Measurements from ENCODE around the gene MTX1. TPM values are rescaled to one million over a fixed set of nuclear protein-coding genes. Genes with fewer than 3 reads are reported as not detected.
A peak's percentile ranks its signal among the peaks of the same experiment; 100 is the strongest.

Gene MTX1
- total RNA-seq, 2 experiments from 2014 or later = 43.9 to 70.2 TPM

- peak overlapping the region; percentile 65 for H3K4me2 ChIP-seq (ENCODE audit: low read length)
- BruUV-seq (replicated peaks) = no TSS peak
- H3K79me2 ChIP-seq (ENCODE audit: insufficient read depth, low read depth, low read length) = no peaks in the 10 kb centered on the region
- no peak overlapping the region for H3K27ac ChIP-seq (ENCODE audit: low read depth, low read length, poor library complexity, severe bottlenecking)
- intact Hi-C loops (cut with micrococcal nuclease; ENCODE audit: unreplicated experiment) = no loop called here
- ChIA-PET POLR2A (interaction anchor here (1.8 kb wide), 1 partner anchor 13 kb away, joined by 8 read pairs; the partner anchor contains the start of gene KRTCAP2), CTCF (ENCODE audit: unreplicated experiment) (interaction anchor here (1.2 kb wide), 1 partner anchor 11 kb away, joined by 5 read pairs; no protein-coding TSS in a partner anchor)
- H2AFZ ChIP-seq (ENCODE audit: low read length) = peak overlapping the region; percentile 44; the same call in 1 of the 2 replicates
- H3K9me3 ChIP-seq (ENCODE audit: low read length) = no peaks in the 10 kb centered on the region
- peaks cover 20% of the 10 kb centered on the region for H3K4me1 ChIP-seq (ENCODE audit: insufficient read depth, low read length, poor library complexity, severe bottlenecking)
- no peak overlapping the region for H3K4me3 ChIP-seq (ENCODE audit: low read depth, low read length, poor library complexity, severe bottlenecking)
- H3K9me2 ChIP-seq (ENCODE audit: insufficient read depth, low read length) = no peaks in the 10 kb centered on the region
- H4K20me1 ChIP-seq (ENCODE audit: insufficient read depth, low read length) = no peaks in the 10 kb centered on the region
- H3K36me3 ChIP-seq (ENCODE audit: insufficient read depth, low read length) = no peaks in the 10 kb centered on the region
- TF ChIP-seq CTCF (conservative IDR thresholded peaks at IDR 0.05; ENCODE audit: low read length) (no peak), EZH2phosphoT487 (IDR thresholded peaks at IDR 0.05; ENCODE audit: borderline replicate concordance, low read depth, low read length) (no peak)
- no peak for DNase-seq (ENCODE audit: low spot score)
These were observed 22.3 kb upstream of the MTX1 start for GRCh38 chr1:155186067-155186793.

GRCh38 chr1:155186794-155187455 is 21.6 kb upstream of the MTX1 start:
- Histone ChIP-seq H3K9me2 (ENCODE audit: insufficient read depth, low read length) (no peaks in the 10 kb centered on the region), H4K20me1 (ENCODE audit: insufficient read depth, low read length) (no peaks in the 10 kb centered on the region), H3K27ac (ENCODE audit: low read depth, low read length, poor library complexity, severe bottlenecking) (no peak overlapping the region), H3K9me3 (ENCODE audit: low read length) (no peaks in the 10 kb centered on the region), H3K4me1 (ENCODE audit: insufficient read depth, low read length, poor library complexity, severe bottlenecking) (peaks cover 20% of the 10 kb centered on the region), H3K36me3 (ENCODE audit: insufficient read depth, low read length) (no peaks in the 10 kb centered on the region), H3K4me2 (ENCODE audit: low read length) (no peak overlapping the region), H2AFZ (ENCODE audit: low read length) (no peak overlapping the region), H3K79me2 (ENCODE audit: insufficient read depth, low read depth, low read length) (no peaks in the 10 kb centered on the region), H3K4me3 (ENCODE audit: low read depth, low read length, poor library complexity, severe bottlenecking) (no peak overlapping the region)
- POLR2A ChIA-PET = no interaction called here
- BruUV-seq (replicated peaks) = no TSS peak
- no peak for DNase-seq (ENCODE audit: low spot score)
- intact Hi-C loops (cut with micrococcal nuclease; ENCODE audit: unreplicated experiment) = no loop called here
- TF ChIP-seq EZH2phosphoT487 (IDR thresholded peaks at IDR 0.05; ENCODE audit: borderline replicate concordance, low read depth, low read length) = no peak
- CTCF ChIA-PET (ENCODE audit: unreplicated experiment) = no interaction called here

- peaks cover 20% of the 10 kb centered on the region for H3K4me1 ChIP-seq (ENCODE audit: insufficient read depth, low read length, poor library complexity, severe bottlenecking)
- no TSS peak for BruUV-seq (replicated peaks)
- intact Hi-C loops (cut with micrococcal nuclease; ENCODE audit: unreplicated experiment) = no loop called here
- no peak for DNase-seq (ENCODE audit: low spot score)
- POLR2A ChIA-PET = no interaction called here
- H2AFZ ChIP-seq (ENCODE audit: low read length) = no peak overlapping the region
- H3K4me2 ChIP-seq (ENCODE audit: low read length) = no peak overlapping the region
- no peak overlapping the region for H3K4me3 ChIP-seq (ENCODE audit: low read depth, low read length, poor library complexity, severe bottlenecking)
- no peaks in the 10 kb centered on the region for H4K20me1 ChIP-seq (ENCODE audit: insufficient read depth, low read length)
- TF ChIP-seq CTCF (conservative IDR thresholded peaks at IDR 0.05; ENCODE audit: low read length) = no peak
- no peaks in the 10 kb centered on the region for H3K79me2 ChIP-seq (ENCODE audit: insufficient read depth, low read depth, low read length)
- H3K9me3 ChIP-seq (ENCODE audit: low read length) = no peaks in the 10 kb centered on the region
- H3K9me2 ChIP-seq (ENCODE audit: insufficient read depth, low read length) = no peaks in the 10 kb centered on the region
- CTCF ChIA-PET (ENCODE audit: unreplicated experiment) = no interaction called here
- H3K36me3 ChIP-seq (ENCODE audit: insufficient read depth, low read length) = no peaks in the 10 kb centered on the region
- H3K27ac ChIP-seq (ENCODE audit: low read depth, low read length, poor library complexity, severe bottlenecking) = no peak overlapping the region
These were observed 21.0 kb upstream of the MTX1 start for GRCh38 chr1:155187456-155187891.

Data from OCI-LY7 (cell line).